Choroid plexus epithelial cell (primary cell): ENCODE data around the gene FZD8.

Source experiments
- DNase-seq: peaks from one replicate; pipeline ENCODE4 v3.0.0-alpha.2; 2010; ENCODE audit warnings: low read depth
- H3K4me3 ChIP-seq: 2 replicates; pipeline ENCODE4 v1.5.1; 2011; ENCODE audit warnings: low read depth, mild to moderate bottlenecking, control low read depth, low read length, moderate library complexity
- TF ChIP-seq, protein P1 (sequence below): conservative IDR thresholded peaks from 2 replicates; pipeline ENCODE4 v1.5.1; 2011; ENCODE audit warnings: low read depth, mild to moderate bottlenecking, control low read depth, inconsistent platforms, low read length, moderate library complexity

FZD8 gene

GRCh38 chr10:35652824-35653223 lies 10.7 kb upstream of the FZD8 start:
- TF ChIP-seq, protein P1, sequence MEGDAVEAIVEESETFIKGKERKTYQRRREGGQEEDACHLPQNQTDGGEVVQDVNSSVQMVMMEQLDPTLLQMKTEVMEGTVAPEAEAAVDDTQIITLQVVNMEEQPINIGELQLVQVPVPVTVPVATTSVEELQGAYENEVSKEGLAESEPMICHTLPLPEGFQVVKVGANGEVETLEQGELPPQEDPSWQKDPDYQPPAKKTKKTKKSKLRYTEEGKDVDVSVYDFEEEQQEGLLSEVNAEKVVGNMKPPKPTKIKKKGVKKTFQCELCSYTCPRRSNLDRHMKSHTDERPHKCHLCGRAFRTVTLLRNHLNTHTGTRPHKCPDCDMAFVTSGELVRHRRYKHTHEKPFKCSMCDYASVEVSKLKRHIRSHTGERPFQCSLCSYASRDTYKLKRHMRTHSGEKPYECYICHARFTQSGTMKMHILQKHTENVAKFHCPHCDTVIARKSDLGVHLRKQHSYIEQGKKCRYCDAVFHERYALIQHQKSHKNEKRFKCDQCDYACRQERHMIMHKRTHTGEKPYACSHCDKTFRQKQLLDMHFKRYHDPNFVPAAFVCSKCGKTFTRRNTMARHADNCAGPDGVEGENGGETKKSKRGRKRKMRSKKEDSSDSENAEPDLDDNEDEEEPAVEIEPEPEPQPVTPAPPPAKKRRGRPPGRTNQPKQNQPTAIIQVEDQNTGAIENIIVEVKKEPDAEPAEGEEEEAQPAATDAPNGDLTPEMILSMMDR: no peak
- no peak for DNase-seq
- H3K4me3 ChIP-seq: no peak overlapping the region

GRCh38 chr10:35650894-35651293 lies 8.8 kb upstream of the FZD8 start:
- DNase-seq: no peak
- TF ChIP-seq, protein P1: no peak
- H3K4me3 ChIP-seq: no peak overlapping the region

DNA sequence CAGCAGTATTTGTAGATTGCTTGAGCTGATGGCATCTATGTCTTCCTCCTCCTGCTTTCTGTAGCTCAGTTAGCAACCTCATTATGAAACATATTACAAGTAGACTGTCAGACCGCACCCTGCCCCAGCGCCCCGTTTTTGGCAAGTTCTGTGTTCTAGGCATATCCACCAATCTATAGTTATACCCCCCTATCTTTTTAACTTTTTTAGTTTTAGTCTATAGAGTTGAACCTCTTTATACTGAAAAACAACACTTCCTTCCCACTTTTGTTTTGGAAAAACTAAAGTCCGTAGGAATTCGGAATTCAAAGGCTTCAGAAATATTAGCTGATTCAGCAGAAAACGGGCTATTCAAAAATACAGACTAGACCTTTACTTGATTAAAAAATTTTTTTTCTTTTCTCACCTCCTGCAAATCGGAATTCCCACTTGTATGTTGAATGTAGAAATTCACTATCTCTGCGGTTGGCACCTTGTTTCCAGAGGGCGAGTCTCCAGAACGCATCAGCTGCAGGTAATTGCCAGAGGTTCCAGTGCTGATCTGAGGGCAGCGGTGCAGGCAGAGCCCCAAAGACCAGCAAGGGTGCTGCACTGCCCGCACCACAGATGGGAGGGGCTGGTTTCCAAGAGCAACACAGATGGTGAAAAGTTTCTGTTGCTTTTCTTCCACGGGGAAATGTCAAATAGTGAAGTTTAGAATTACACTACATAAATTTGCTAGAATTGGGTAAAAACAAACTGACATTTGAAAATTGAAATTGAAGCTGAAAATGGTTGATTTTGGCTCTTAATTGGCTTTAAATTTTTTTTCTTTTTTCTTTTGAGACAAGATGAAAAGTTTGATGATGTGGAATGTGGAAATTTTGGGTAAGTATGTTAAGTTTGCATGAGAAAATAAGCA lies 2.2 kb upstream of the FZD8 start:
- TF ChIP-seq, protein P1: no peak
- H3K4me3 ChIP-seq: peak overlapping the region; percentile 76
- DNase-seq: peak; percentile 19

DNA sequence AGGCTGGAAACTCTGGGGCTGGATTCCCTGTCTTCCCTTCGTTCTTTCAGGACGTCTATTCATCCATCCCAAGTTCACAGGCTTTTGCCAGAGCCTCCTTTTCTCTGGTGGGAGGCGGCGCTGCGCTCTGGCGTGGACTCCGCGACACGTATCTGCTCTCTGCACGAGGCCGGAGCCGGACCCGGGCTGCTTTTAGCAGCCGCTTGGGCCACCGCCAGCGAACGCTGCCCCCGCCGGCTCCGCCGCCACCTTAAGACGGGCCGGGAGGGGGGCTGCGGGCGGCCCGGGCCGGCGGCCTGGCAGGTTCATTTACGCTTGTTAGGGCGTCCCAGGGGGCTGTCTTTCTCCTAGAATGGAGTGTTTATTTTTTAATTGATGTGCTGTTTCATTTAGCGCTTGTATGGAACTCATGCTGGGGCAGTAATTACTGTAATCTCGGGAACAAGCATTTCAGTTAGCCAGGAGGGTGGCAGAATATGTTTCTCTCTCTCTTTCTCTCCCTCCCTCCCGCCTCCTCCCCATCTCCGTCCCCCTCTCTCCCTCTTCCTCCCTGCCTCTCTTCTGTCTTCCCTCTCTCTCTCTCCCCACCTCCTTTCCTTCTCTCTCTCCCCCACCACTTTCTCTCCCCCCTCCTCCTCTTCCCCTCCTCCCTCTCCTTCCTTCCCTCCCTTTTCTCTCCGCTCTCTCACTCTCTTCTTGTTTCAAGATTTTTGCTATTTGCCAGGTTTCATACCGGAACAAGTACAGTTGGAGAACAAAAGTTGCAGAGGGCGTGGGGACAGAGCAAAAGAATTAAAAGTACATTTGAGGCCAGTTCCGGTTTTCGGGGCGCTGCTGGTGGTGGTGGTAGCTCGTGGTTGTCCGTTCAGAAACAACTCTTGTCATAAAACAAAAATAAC lies 1.3 kb upstream of the FZD8 start:
- DNase-seq: peak; percentile 76
- peak overlapping the region; percentile 76 for H3K4me3 ChIP-seq
- TF ChIP-seq, protein P1: no peak

DNA sequence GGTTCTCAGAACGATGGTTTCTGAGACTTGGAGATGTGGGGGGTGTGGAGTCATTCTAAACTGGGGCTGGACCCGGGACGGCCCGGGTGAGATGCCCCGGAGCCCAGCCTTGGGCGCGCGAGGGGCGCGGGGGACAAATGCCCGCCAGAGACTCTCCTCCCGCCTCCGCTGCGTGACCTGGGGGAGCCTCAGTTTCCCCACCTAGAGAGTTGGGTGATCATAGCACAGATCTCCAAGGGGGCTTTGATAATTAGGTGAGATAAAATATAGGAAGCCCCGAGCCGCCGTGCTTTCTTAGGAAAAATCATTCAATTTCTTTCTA lies 658 bp upstream of the FZD8 start:
- no peak for DNase-seq
- H3K4me3 ChIP-seq: peak overlapping the region; percentile 76
- TF ChIP-seq, protein P1: no peak

DNA sequence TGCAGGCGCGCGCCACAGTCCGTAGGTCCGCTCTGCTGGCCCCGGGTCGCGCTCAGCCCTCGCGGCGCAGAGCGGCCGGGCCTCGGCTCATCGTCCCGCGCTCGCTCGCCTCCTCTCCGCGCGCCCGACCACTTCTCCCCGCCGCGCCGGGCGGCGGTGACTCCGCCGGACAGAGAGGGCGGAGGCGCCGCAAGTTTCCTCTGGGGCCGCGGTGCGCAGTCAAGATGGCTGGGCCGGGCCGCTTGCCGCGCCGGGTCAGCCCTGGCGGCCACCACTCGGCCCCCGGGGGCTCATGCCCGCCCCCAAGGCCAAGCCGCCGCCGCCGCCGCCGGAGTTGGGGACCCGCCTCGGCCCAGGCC lies 441 bp downstream of the FZD8 start:
- H3K4me3 ChIP-seq: peak overlapping the region; percentile 76
- TF ChIP-seq, protein P1: no peak
- peak; percentile 65 for DNase-seq
